ENCODE results near the gene ABCA7.

Gene ABCA7

DNA sequence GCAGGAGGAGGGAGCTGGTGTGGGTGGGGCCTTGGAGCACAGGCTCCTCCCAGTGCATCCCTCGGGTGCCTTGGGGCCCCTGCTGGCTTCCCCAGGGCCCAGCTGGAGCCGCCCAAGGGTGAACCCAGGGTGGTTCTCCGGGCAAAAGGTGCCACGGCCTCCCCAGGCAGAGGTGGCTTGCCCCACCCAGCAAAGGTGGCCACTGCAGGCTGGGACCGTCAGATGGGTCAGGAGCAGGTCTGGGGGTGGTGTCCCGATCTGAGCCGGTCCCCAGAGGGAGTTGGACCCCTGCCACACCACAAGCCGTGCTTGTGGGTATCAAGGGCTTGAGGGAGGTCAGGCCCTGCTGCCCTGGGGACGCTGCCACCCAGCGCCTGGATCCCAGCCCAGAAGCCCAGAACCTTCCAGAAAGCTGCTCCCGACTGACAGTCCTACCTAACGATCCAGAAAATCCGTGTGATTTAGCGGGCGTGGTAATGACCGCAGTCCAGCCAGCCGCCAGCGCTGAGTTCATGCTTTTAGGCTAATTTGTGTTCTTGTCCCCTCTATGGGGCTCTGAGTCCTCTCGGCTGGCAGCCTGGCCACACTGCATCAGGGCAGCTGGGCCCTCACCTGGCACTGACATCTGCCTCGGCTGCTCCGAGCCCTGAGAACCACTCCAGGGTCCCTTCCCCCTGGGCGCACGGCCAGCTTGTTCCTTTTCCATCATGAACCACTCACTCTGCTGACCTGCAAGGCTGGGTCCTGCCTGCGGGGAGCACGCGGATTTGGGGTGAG, 44.7 kb upstream of the ABCA7 start:
- H4K20me1 ChIP-seq (ENCODE audit: control insufficient read depth, insufficient read depth, low read depth, low read length) = no peaks in the 10 kb centered on the region
- H3K79me2 ChIP-seq (ENCODE audit: control insufficient read depth, low read length) = no peaks in the 10 kb centered on the region
- no peak overlapping the region for H3K4me2 ChIP-seq (ENCODE audit: low read length)
- peaks cover 4% of the 10 kb centered on the region; the same call in 1 of the 2 replicates for H3K9me3 ChIP-seq (ENCODE audit: control insufficient read depth, insufficient read depth, low read length)
- H3K4me1 ChIP-seq (ENCODE audit: control insufficient read depth, low read length) = peaks cover 5% of the 10 kb centered on the region
- H3K27ac ChIP-seq (ENCODE audit: low read depth, low read length) = no peak overlapping the region
- peaks cover 3% of the 10 kb centered on the region; the same call in 1 of the 2 replicates for H3F3A ChIP-seq (ENCODE audit: control insufficient read depth, insufficient read depth)
- TF ChIP-seq, protein P1, sequence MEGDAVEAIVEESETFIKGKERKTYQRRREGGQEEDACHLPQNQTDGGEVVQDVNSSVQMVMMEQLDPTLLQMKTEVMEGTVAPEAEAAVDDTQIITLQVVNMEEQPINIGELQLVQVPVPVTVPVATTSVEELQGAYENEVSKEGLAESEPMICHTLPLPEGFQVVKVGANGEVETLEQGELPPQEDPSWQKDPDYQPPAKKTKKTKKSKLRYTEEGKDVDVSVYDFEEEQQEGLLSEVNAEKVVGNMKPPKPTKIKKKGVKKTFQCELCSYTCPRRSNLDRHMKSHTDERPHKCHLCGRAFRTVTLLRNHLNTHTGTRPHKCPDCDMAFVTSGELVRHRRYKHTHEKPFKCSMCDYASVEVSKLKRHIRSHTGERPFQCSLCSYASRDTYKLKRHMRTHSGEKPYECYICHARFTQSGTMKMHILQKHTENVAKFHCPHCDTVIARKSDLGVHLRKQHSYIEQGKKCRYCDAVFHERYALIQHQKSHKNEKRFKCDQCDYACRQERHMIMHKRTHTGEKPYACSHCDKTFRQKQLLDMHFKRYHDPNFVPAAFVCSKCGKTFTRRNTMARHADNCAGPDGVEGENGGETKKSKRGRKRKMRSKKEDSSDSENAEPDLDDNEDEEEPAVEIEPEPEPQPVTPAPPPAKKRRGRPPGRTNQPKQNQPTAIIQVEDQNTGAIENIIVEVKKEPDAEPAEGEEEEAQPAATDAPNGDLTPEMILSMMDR (IDR thresholded peaks at IDR 0.05; ENCODE audit: low read depth, low read length, poor library complexity, severe bottlenecking) = no peak
- no peak for TF ChIP-seq EZH2phosphoT487 (IDR thresholded peaks at IDR 0.05; ENCODE audit: borderline replicate concordance, low read length)
- H3K9me2 ChIP-seq (replicated peaks; ENCODE audit: control insufficient read depth, low read length) = no peaks in the 10 kb centered on the region
- peaks cover 26% of the 10 kb centered on the region for H3K36me3 ChIP-seq (ENCODE audit: control insufficient read depth, low read length)
- H3K4me3 ChIP-seq (ENCODE audit: low read length) = no peak overlapping the region
- peaks cover 34% of the 10 kb centered on the region for H3K27me3 ChIP-seq (ENCODE audit: control insufficient read depth, low read length)

DNA sequence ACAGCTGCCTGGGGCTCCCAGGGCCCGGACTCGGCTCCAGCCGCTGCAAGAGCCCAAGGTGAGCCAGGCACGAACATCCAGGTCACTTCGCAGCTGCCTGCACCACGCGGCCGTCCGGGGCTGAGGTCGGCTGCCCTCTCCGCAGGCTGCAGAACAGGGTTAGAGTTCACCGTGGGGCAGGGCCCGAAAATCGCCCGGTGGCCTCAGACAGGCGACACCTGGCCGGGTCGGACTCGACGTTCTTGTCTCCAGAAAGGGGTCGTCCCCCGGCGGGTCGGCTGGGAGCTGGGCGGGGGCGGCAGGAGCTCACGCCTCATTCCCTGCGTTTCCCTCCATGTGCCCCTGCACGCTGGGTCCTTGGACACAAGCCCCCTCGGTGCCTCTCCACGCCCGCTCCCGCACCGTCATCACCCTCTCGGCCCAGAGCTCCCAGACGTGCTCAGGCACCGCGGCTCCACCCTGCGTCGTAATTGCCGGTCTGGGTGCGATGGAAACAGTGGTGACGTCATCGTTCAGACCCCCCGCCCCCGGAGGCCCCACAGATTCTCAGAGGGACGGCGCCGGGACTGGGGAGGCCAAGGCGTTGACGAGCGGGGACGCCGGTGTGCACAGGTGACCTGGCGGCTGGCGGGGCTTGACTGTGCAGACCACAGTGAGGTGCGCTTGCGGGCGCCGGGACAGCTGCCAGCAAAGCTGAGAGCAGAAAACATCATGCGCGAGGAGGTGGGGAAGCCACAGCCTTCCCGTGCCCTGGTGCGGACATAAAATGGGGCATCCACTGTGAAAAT, 43.7 kb upstream of the ABCA7 start:
- Histone ChIP-seq H3K27me3 (ENCODE audit: control insufficient read depth, low read length) (peaks cover 40% of the 10 kb centered on the region), H3F3A (ENCODE audit: control insufficient read depth, insufficient read depth) (0 out of 2 replicates have a peak, but pooled peaks cover 3% of the 10 kb centered on the region), H3K4me2 (ENCODE audit: low read length) (no peak overlapping the region), H3K9me2 (replicated peaks; ENCODE audit: control insufficient read depth, low read length) (no peaks in the 10 kb centered on the region), H3K27ac (ENCODE audit: low read depth, low read length) (no peak overlapping the region), H4K20me1 (ENCODE audit: control insufficient read depth, insufficient read depth, low read depth, low read length) (no peaks in the 10 kb centered on the region), H3K4me3 (ENCODE audit: low read length) (no peak overlapping the region), H3K36me3 (ENCODE audit: control insufficient read depth, low read length) (peaks cover 16% of the 10 kb centered on the region), H3K79me2 (ENCODE audit: control insufficient read depth, low read length) (no peaks in the 10 kb centered on the region), H3K4me1 (ENCODE audit: control insufficient read depth, low read length) (peaks cover 6% of the 10 kb centered on the region), H3K9me3 (ENCODE audit: control insufficient read depth, insufficient read depth, low read length) (no peaks in the 10 kb centered on the region)
- TF ChIP-seq EZH2phosphoT487 (IDR thresholded peaks at IDR 0.05; ENCODE audit: borderline replicate concordance, low read length) = no peak

DNA sequence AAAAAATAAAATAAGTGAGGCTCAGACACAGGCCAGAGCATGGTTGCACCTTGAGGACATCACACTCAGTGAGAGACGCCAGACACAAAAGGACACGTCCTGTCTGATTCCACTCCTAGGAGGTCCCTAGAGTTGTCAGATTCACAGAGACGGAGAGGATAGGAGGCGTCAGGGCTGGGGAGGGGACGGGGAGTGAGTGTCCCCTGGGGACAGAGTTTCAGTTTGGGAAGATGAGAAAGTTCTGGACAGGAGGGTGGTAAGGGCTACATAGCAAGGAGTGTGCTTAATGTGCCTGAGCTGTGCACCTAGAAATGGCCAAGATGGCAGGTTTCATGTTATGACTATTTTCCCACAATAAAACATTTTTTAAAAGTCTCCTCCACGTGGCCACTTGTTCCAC, 41.8 kb upstream of the ABCA7 start:
- H3K4me3 ChIP-seq (ENCODE audit: low read length) = no peak overlapping the region
- H3F3A ChIP-seq (ENCODE audit: control insufficient read depth, insufficient read depth) = 0 out of 2 replicates have a peak, but pooled peaks cover 3% of the 10 kb centered on the region
- no peaks in the 10 kb centered on the region for H3K79me2 ChIP-seq (ENCODE audit: control insufficient read depth, low read length)
- no peaks in the 10 kb centered on the region for H3K9me2 ChIP-seq (replicated peaks; ENCODE audit: control insufficient read depth, low read length)
- TF ChIP-seq, protein P1 (IDR thresholded peaks at IDR 0.05; ENCODE audit: low read depth, low read length, poor library complexity, severe bottlenecking) = no peak
- TF ChIP-seq EZH2phosphoT487 (IDR thresholded peaks at IDR 0.05; ENCODE audit: borderline replicate concordance, low read length) = no peak
- H3K27me3 ChIP-seq (ENCODE audit: control insufficient read depth, low read length) = peaks cover 44% of the 10 kb centered on the region
- peaks cover 10% of the 10 kb centered on the region for H3K4me1 ChIP-seq (ENCODE audit: control insufficient read depth, low read length)
- no peak overlapping the region for H3K4me2 ChIP-seq (ENCODE audit: low read length)
- no peak overlapping the region for H3K27ac ChIP-seq (ENCODE audit: low read depth, low read length)
- no peaks in the 10 kb centered on the region for H3K9me3 ChIP-seq (ENCODE audit: control insufficient read depth, insufficient read depth, low read length)
- no peaks in the 10 kb centered on the region for H4K20me1 ChIP-seq (ENCODE audit: control insufficient read depth, insufficient read depth, low read depth, low read length)
- H3K36me3 ChIP-seq (ENCODE audit: control insufficient read depth, low read length) = peaks cover 4% of the 10 kb centered on the region; the same call in 1 of the 2 replicates

Data from DOHH2 (cell line).